GM06990 (cell line): Measurements from ENCODE around the gene PHACTR1.
"Not testable (repeated sequence)": the region's sequence is repeated elsewhere in the genome, so short reads cannot be mapped to it uniquely, and the experiment has no call there.

Experiments used
- DNase-seq: peaks from one replicate; pipeline ENCODE4 v3.0.0-alpha.2; 2011; ENCODE audit not compliant: insufficient read length; ENCODE audit errors: extremely low read depth
- H3K27me3 ChIP-seq: replicated peaks from 2 replicates; pipeline ENCODE4 v1.6.0; 2011; ENCODE audit warnings: low read length; ENCODE audit not compliant: control insufficient read depth, insufficient read depth
- H3K36me3 ChIP-seq: 2 replicates; pipeline ENCODE4 v1.5.1; 2011; ENCODE audit warnings: low read length; ENCODE audit not compliant: control insufficient read depth, insufficient read depth
- H3K4me3 ChIP-seq: replicated peaks from 2 replicates; pipeline ENCODE4 v1.5.1; 2011; ENCODE audit warnings: low read depth, mild to moderate bottlenecking, control low read depth, low read length
- CTCF ChIP-seq: IDR thresholded peaks from 2 replicates; pipeline ENCODE4 v1.5.1; 2011; ENCODE audit warnings: low read length, control low read depth, mild to moderate bottlenecking, inconsistent platforms; ENCODE audit not compliant: insufficient read depth, poor library complexity, severe bottlenecking

The PHACTR1 gene

GRCh38 chr6:13242178-13242577 lies 525.6 kb downstream of the PHACTR1 start:
- Histone ChIP-seq H3K27me3 (no peaks in the 10 kb centered on the region; the same call in 1 of the 2 replicates), H3K4me3 (no peak overlapping the region), H3K36me3 (no peaks in the 10 kb centered on the region)
- DNase-seq, result no peak
- TF ChIP-seq CTCF, result no peak

- Histone ChIP-seq H3K27me3 (no peaks in the 10 kb centered on the region; the same call in 1 of the 2 replicates), H3K4me3 (no peak overlapping the region), H3K36me3 (no peaks in the 10 kb centered on the region)
- TF ChIP-seq CTCF, result no peak
- DNase-seq, result no peak
These were observed 526.0 kb downstream of the PHACTR1 start for GRCh38 chr6:13242590-13242989.

GRCh38 chr6:13243033-13243432 lies 526.5 kb downstream of the PHACTR1 start:
- Histone ChIP-seq H3K4me3 (no peak overlapping the region), H3K36me3 (no peaks in the 10 kb centered on the region), H3K27me3 (no peaks in the 10 kb centered on the region; the same call in 1 of the 2 replicates)
- TF ChIP-seq CTCF, result no peak
- DNase-seq, result no peak

DNA sequence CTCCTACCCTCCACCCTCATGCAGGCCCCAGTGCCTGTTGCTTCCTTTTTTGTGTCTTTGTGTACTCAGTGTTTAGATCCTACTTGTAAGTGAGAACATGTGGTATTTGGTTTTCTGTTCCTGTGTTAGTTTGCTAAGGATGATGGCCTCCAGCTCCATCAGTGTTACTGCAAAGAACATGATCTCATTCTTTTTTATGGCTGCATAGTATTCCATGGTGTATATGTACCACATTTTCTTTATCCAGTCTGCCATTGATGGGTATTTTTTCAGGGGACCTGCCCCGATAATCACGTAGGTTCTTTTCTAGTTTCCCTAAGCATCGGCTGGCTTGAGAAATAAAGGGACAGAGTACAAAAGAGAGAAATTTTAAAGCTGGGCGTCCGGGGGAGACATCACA lies 527.2 kb downstream of the PHACTR1 start:
- DNase-seq, H3K27me3 ChIP-seq, H3K4me3 ChIP-seq, H3K36me3 ChIP-seq: not testable (repeated sequence)

DNA sequence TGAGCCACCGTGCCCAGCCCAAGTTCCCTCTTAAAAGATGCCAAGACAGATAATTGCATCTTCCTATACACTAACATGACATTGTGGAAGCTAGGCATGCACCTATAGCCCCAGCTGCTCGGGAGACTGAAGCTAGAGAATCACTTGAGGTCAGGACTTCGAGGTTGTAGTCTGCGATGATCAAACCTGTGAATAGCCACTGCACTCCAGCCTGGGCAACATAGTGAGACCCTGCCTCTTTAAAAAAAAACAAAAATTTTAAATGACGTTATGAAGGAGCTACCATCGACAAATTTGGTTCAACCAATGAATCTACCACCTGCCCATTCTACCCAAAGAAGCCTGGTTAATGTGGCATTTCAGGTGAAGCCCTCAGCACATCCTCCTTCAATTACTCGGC lies 531.1 kb downstream of the PHACTR1 start:
- Histone ChIP-seq H3K27me3 (no peaks in the 10 kb centered on the region), H3K36me3 (no peaks in the 10 kb centered on the region), H3K4me3 (no peak overlapping the region)
- no peak for TF ChIP-seq CTCF
- no peak for DNase-seq

DNA sequence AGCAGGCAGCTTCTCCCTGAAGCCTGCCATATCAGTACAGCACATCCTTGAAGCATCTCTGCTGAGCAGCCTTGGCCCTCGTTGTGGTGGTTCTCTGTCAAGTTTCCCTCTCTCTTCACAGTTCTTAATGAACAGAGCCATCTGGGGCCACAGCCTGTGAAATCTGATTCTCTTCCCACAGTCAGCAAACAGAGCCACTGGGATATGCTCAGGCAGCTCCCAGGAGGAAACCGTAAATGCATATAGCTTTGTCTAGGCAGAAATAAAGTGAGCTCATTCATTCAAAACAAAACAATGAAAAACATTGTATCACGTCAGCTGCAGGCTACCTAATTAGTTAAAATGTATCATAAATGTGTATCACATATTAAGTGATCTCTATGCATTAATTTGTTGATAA lies 531.5 kb downstream of the PHACTR1 start:
- no peak for TF ChIP-seq CTCF
- no peak overlapping the region for H3K4me3 ChIP-seq
- DNase-seq, result no peak
- H3K36me3 ChIP-seq, result no peaks in the 10 kb centered on the region
- H3K27me3 ChIP-seq, result no peaks in the 10 kb centered on the region
